GM21723 (cell line): ENCODE measurements around the gene CMTM1.
A peak's percentile ranks its signal among the peaks of the same experiment; 100 is the strongest.
"Not testable (repeated sequence)": the region's sequence is repeated elsewhere in the genome, so short reads cannot be mapped to it uniquely, and the experiment has no call there.

Experiments
- ATAC-seq: cut with Tn5 transposase; IDR thresholded peaks from one replicate; pipeline ENCODE4 v1.9.1; 2021; ENCODE audit warnings: mild to moderate bottlenecking, moderate library complexity; ENCODE audit not compliant: unreplicated experiment

Gene CMTM1

DNA sequence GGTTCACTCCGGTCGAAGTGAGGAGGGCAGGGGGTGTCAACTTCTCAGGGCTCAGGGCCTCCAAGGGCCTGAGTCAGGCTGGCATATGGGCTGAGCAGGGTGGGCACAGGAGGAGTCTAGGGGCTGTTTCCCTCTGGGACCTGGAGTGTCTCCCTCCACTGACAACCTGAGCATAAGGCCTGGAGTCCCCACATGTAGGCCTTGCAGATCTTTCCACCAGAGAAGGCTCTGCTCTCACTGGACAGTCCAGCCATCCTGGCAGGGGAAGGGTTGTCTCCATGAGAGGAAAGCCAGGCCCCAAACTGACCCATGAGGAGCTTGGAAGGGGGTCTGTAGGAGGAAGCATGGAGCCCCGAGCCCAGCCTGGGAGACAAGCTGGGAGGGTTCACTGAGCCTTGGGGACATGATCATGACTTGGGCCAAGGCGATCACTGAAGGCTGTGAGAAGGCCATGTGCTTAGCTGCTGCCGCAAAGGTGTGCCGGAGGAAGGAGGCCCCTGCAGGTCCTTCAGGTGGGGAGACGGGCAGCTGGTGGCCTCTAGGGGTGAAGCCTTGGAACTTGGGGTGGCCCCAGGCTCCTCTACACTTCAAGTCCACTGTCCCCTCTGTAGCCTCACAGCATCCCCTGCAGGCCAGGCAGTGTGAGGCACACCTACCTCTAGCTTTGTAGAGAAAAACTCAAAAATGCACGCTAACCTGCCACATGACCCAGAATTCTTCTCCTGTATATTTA is 22.9 kb downstream of the CMTM1 start:
- ATAC-seq, result peak; percentile 76

GRCh38 chr16:66590322-66590721 is 24.1 kb downstream of the CMTM1 start:
- ATAC-seq, result no peak

GRCh38 chr16:66591018-66591417 is 24.8 kb downstream of the CMTM1 start:
- no peak for ATAC-seq

DNA sequence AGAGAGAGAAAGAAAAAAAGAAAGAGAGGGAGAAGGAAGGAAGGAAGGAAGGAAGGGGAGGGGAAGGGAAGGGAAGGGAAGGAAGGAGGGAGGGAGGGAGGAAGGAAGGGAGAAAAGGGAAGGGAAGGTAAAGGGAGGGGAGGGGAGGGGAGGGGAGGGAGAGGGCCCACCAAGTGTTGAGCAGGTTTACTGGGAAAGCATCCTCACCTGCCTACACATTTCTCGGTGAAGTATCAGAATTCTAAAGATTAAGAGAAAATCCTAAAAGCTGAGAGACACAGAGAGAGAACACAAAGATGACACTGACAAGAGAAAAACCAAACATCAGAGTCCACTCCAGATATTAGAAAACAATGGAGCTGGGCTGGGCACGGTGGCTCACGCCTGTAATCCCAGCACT is 26.0 kb downstream of the CMTM1 start:
- ATAC-seq, result no peak

DNA sequence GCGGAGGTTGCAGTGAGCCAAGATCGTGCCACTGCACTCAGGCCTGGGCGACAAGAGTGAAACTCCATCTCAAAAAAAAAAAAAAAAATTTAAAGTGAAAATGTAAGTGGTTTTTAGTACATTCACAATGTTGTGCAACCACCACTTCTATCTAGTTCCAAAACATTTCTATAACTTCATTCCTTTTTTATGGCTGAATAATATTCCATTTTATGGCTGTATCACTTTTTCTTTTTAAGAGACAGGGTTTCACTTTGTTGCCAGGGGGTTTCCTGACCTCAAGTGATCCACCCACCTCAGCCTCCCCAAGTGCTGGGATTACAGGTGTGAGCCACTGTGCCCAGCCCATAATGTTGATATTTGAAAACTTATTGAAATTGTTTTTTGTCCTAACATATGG is 26.6 kb downstream of the CMTM1 start:
- no peak for ATAC-seq

GRCh38 chr16:66594739-66595138 is 28.5 kb downstream of the CMTM1 start:
- no peak for ATAC-seq

- not testable (repeated sequence) for ATAC-seq
These were observed 30.3 kb downstream of the CMTM1 start for GRCh38 chr16:66596559-66596958.

DNA sequence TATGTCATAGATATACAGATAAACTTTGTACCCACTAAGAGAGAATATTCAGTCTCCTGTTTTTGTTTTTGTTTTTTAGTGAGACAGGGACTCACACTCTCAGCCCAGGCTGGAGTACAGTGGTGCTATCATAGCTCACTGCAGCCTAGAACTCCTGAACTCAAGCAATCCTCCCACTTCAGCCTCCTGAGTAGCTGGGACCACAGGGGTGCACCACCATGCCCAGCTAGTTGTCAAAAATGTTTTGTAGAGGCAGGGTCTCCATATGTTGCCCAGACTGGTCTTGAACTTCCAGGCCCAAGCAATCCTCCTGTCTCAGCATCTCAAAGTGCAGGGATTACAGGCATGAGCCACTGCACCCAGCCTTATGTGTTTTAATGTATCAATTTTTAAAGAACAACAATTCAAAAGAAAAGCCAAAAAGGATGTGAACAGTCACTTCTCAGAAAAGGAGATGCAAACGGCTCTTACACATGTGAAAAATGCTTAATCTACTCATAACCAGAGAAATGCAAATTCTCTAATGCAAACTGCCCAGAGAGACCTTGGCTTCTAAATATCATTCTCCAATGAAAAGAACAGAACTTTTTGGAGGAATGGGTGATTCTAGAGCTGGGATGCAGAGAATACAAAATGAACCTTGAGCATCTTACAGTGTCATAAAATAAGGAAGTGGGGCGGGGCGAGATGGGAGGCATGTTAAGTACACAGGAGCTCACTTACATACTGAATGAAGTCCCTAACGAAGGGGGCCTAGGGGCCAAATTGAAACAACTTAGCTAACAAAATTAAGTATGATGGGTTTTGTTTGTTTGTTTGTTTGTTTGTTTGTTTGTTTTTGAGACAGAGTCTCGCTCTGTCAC is 31.0 kb downstream of the CMTM1 start:
- no peak for ATAC-seq

- ATAC-seq, result no peak
These were observed 31.9 kb downstream of the CMTM1 start for GRCh38 chr16:66598111-66598510.

DNA sequence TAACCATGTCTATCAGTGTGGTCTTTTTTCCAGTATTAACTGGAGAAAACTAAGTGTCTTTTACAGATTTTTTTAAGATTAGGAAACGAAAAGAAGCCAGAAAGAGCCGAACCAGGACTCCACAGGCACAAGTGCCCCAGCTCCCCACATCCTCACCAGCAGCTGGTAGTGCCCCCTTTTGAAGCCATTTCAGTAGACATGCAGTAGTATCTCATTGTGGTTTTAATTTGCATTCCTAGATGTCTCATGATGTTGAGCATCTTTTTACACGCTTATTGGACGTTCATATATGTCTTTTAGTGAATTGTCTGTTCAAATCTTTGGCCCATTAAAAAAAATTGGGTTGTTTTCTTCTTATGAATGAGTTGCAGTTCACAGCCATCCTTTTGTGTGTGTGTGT is 33.5 kb downstream of the CMTM1 start:
- ATAC-seq, result no peak

GRCh38 chr16:66600477-66600876 is 34.2 kb downstream of the CMTM1 start:
- no peak for ATAC-seq

DNA sequence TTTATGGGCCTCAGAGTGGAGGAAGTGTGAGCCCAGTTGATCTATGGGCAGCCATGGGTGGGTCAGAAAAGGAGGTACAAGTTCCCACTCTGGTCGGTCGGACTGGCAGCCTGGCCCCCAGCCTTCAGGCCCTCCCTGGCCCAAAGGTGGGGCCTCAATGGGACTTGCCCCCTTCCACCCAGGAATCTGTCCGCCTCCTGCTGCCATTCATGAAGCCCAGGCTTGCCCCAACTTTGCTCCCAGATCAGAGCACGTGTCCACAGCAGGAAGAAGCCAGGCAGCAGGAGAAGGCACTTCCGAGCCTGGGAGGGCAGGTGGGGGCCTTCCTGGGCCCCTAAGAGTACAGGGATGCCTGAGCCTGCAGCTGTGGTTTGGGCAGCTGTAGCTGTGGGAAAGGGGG is 35.2 kb downstream of the CMTM1 start:
- ATAC-seq, result no peak

GRCh38 chr16:66603537-66604375 is 37.5 kb downstream of the CMTM1 start:
- no peak for ATAC-seq

DNA sequence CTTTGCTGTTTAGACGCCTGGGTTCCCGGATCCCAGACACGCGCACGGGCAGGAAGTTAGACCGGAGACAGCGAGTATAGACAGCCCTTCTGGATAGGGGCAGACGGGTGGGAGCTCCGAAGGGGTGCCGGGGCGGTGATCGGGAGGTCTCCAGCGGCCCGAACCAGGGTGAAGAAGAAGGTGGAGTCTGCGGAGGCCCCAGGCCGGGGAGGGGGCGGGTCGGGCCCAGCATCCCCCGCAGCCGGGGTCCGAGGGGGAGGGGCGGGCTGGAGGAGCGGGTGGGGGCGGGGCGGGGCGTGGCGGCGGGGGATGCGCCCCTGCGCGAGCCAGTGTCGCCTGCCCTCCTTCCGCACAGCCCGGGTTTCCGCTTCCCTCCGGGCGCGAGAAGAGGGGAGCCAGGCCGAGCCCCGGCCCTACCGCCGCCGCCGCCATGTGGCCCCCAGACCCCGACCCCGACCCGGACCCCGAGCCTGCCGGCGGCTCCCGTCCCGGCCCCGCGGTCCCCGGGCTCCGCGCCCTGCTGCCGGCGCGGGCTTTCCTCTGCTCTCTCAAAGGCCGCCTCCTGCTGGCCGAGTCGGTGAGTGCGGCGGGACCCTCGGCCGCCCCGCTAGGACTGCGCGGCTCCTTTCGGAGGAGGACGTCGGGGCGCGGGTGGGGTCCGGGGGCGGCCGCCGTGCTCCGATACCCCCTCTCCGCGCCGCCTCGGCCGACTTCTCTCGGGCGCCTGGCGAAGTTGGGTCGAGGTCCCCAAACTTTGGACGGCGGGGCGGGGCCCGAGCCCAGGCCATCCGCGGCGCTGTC is 38.3 kb downstream of the CMTM1 start, which contains the start of gene CMTM3:
Gene CMTM3 (plus strand): TSS at position 329 of the 801 bp plus-strand sequence. CDS start 102 bp downstream, at position 431.
- ATAC-seq, result peak; percentile 61

- peak; percentile 12 for ATAC-seq
These were observed 39.1 kb downstream of the CMTM1 start for GRCh38 chr16:66605177-66605978.

DNA sequence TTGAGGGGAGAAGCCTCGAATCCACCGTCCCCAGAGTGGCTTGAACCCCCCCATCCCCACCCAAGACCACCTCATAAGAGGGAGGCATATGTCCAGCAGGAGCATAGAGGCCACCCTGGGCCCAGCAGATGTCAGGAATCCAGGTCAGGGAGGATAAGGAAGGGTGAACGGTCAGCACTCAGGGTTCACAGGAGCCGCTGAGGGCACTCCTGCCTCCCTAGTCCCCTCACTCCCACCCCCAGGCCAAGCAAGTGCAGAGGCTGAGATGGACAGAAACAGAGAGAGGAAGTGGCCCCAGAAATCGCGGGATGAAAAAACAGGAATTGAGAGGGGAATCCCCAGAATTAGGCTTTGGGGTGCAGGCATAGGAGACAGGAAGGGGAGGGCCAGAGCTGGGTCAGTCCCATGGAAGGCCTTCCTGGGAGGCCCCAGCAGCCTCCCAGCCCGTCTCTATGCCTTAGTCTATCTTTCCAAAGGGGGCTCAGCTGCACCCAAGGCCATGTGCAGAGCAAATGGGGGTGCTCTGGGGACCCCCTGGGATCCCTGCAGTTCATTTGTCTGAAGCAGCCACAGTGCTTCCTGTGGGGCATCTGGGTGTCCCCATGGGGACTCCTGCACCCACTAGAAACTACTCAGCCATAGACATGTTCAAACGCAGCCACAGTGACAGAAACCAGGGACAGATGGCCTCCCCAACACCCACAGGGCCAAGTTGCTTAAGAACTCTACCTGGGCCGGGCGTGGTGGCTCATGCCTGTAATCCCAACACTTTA is 39.9 kb downstream of the CMTM1 start:
- ATAC-seq, result peak; percentile 54

GRCh38 chr16:66608241-66609138 is 42.3 kb downstream of the CMTM1 start:
- ATAC-seq, result peak; percentile 41

DNA sequence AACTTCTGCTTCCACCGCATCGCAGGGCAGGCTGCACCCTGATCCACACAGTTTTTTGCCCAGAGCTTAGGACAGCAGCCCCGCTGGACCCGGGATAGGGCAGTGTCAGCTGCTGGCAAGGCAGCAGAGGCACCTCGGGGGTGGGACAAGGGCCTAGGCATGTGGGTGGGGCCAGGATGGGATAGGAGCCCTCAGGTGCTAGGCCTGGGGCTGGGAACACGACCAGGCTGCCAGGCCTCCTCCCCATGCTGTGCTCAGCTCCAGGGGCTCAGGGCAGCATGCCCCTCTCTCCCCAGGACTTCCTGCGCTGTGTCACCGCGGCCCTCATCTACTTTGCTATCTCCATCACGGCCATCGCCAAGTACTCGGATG is 42.9 kb downstream of the CMTM1 start:
- no peak for ATAC-seq
